ENCODE results near the gene MTRF1.
A peak's percentile ranks its signal among the peaks of the same experiment; 100 is the strongest.

Gene MTRF1, protein sequence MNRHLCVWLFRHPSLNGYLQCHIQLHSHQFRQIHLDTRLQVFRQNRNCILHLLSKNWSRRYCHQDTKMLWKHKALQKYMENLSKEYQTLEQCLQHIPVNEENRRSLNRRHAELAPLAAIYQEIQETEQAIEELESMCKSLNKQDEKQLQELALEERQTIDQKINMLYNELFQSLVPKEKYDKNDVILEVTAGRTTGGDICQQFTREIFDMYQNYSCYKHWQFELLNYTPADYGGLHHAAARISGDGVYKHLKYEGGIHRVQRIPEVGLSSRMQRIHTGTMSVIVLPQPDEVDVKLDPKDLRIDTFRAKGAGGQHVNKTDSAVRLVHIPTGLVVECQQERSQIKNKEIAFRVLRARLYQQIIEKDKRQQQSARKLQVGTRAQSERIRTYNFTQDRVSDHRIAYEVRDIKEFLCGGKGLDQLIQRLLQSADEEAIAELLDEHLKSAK

DNA sequence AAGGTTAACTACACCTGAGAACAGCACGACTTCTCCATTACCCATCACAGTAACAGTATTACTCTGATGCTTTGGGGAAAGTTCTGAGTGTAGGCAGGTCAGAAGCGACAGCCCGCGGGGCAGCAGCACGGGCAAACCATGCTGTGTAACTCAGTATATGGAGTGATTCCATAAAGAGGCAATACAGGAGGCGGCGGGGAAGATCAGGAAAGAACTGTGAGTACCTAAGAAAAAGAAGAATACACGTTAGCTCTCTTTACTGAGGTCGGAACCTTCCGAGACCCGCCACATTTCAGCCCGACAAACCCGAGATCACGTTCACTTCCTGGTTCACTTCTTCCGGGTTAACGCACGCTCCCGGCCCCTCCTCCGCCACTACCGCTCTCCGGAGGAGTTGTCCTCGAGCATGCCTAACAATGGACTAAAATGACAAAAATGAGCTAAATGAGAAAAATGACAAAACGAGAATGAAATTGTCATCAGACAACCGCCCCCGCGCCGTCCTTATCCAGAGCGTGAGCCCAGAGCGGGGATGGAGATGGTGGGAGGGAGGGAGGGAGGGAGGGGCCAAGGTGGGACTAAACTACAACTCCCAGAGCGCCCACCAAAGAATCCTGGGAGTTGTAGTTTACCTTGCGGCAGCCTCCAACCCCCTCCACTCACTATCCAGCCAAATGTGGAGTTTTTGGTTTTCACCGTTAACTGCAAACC lies at the start of gene MTRF1:
MTRF1 (minus strand) TSS at position 316 of the 711 bp plus-strand sequence. CDS start 2,669 bp downstream, outside the sequence.
- DNase-seq (ENCODE audit: low read depth in 2 of 2, low spot score in 1 of 2) = peak; percentile 45 to 57

DNA sequence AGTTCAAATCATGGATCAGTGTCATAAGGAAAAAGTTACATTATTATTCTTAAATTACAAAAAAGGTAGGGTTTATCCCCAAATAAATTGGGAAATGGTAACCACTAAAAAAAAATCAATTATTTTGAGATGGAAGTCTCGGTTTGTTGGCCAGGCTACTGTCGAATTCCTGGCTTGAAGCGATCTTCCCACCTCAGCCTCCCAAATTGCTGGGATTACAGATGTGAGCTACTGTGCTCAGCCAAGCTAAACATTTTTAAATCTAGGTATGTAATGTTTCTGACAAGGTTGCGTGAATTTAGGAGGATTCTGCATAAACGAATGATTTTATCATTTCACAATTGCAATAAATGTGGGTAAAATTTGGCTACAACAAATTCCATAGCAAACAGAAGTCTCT lies 49.7 kb upstream of the MTRF1 start:
- DNase-seq (ENCODE audit: low read depth in 2 of 2, low spot score in 1 of 2) = no peak

DNA sequence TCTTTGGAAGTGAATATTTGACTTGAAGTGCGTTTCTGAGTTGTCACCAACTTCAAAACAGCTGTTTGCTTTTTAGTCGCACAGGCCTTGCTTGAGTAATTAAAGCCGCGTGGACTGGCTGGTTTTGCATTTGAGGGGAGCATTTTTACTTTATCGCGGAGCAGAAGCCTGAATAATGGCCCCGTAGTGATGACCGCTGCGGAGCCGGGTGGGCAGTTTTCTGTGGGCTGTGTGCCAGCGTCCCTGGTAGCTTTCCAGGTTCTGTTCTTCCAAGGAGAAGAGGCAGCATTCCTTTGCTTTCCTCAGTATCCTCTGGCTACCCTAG lies 48.8 kb upstream of the MTRF1 start:
- no peak for DNase-seq (ENCODE audit: low read depth in 2 of 2, low spot score in 1 of 2)

DNA sequence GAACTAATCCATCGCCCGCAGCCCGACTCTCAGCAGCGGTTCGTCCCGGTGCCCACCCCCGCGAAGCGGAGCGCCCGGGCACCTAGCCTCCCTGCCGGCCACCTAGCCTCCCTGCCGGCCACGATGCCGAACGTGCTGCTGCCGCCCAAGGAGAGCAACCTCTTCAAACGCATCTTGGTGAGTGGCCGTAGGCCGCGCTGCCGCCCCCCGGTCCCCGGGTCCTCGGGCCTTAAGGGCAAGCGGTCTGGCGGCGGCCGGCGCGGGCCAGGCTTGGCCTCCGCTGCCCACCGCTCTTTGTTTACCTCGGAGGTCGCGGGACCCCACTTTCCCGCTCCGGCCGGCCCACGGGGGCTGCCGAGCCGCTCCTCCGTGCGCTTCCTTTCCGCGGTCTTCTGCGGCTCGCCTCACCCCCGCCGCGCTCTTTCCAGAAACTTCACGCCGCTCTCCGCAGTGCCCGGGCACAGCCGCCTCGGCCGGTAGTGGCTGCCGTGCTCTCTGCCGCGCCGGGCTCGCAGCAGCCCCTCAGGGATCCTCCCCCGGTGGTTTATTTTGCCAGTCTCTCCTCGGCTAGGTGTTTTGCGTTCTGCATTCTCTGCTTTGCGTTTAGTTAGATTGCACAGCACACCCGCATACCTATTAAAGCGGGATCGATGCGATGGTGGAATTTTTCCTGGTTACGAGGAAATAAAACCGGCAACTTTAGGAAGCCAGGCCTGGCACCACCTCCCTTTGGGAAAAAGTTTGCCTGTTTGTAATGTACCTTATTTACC lies 48.2 kb upstream of the MTRF1 start:
- peak; percentile 18 to 20 for DNase-seq (ENCODE audit: low read depth in 2 of 2, low spot score in 1 of 2)

DNA sequence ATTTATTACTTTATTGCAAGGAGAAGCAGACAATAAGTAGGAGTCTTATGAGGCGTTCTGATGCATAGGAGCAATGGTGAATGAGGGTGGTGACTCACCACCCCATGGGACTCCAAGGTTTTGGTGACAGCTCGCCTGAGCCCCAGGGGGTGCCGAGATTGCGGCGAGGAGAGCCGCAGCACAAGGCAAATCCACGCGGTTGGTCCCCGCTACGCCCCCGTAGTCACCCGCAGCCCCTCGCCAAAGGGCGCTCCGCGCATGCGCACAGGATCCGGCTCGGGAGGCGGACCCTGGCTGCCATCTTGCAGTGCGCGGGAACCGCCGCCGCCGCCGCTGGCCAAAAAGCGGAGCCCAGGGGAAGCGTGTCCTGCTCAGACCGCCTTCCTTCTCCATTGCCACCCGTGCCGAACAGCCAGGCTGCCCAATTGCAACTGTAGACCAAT lies 47.6 kb upstream of the MTRF1 start, which contains the start of gene NAA16:
NAA16 (plus strand) TSS at position 305 of the 443 bp plus-strand sequence. CDS start 262 bp downstream, outside the sequence.
- DNase-seq (ENCODE audit: low read depth in 2 of 2, low spot score in 1 of 2) = peak; percentile 88 to 92

DNA sequence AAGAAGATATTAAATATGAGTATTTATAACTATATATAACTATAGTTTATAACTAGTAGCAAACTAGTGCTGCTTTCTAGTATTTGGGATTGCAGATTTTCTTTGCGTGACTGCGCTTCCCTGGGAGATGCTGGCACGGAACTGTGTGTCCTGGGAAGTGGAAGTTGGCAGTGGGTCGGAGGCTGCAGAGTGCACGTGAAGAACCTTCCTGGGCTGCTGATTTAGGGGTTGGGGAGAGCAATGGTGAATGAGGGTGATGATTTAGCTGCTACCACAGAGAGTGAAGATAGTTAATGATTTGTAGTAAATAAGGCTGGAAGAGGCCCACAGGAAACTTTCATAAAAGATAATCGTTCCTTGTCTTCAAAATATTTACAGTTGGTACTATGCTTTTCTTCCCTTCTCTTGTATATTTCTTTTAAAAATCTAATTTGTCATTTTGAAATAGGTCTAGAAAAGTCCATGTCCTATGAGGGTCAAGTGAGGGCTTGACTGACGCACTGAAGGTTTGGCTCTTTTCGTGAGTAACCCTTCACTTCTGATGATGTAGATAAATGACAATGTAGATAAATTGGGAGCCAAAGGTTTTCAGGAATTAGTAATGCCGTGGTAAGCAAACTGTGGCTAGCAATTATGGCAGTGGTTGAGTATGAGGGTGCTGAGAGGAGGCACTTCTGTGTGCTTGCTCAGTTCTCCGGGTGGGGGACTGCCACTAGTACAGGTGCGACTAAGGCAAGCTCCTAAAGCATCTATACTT lies 44.7 kb upstream of the MTRF1 start:
- DNase-seq (ENCODE audit: low read depth in 2 of 2, low spot score in 1 of 2) = no peak

DNA sequence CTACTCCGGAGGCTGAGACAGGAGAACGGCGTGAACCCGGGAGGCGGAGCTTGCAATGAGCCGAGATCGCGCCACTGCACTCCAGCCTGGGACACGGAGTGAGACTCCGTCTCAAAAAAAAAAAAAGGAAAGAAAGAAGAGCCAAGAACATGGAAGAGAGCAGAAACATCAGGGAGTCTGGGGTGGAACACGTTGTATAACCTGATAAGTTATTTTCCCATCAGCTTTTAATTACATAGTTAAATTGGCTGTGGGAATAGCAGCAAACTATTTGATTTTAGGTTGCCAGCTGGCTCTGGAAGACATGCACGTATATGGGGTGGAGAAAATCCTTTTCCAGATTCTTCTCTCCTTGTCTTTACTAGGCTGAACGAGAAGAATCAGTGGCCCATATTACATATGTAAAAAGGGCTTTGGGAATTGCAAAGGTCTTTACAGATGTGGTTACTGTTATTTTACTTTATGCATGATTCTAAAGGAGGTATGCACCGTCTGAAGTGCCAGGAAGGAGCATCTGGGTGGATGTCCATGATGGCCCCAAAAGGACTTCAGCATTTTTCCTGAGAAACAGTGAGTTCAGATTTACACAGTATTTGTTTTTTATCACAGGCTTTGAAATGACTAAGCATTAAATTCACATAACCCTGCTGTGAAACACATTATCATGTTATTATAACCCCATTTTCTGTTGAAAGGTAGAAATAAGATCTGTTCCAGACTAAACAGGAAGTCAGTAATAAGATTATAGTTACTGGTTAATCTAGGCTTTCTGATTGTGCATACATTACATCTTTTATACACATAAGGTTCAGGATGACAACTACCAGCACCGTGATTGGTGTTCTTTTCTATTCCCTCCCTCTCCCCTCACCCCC lies 43.1 kb upstream of the MTRF1 start:
- DNase-seq (ENCODE audit: low read depth in 2 of 2, low spot score in 1 of 2) = no peak

DNA sequence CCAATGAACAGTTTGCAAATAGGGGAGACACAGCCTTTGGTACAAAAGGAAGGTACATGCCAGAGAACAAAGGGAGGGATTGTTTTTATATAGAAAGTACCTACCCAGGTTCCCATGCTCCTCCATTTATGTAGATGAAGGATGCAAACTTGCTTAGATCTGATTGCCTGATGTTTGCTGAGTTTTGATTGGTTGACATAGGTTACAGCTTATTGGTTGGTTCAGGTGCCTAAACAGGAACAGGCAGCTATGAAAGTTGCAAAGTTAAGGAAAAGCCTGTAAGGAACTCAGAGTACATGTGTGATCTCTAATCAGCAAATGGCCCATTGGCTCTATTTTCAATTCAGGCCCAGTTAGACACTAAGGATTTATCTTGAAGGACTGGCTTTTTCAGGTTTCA lies 41.2 kb upstream of the MTRF1 start:
- DNase-seq (ENCODE audit: low read depth in 2 of 2, low spot score in 1 of 2) = no peak

DNA sequence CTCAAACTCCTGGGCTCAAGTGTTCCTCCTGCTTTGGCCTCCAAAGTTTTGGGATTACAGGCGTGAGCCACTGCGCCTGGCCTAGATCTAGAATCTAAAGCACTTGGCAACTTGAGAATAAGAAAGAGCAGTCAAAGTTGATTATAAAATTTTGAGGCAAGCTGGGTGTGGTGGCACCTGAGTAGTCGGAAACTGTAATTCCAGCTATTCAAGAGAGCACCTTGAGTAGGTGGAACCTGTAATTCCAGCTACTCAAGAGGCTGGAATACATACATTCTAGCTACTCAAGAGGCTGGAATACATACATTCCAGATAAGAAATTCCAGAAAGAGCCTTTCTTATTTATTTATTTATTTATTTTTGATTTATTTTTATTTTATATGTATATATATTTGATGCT lies 39.4 kb upstream of the MTRF1 start:
- no peak for DNase-seq (ENCODE audit: low read depth in 2 of 2, low spot score in 1 of 2)

DNA sequence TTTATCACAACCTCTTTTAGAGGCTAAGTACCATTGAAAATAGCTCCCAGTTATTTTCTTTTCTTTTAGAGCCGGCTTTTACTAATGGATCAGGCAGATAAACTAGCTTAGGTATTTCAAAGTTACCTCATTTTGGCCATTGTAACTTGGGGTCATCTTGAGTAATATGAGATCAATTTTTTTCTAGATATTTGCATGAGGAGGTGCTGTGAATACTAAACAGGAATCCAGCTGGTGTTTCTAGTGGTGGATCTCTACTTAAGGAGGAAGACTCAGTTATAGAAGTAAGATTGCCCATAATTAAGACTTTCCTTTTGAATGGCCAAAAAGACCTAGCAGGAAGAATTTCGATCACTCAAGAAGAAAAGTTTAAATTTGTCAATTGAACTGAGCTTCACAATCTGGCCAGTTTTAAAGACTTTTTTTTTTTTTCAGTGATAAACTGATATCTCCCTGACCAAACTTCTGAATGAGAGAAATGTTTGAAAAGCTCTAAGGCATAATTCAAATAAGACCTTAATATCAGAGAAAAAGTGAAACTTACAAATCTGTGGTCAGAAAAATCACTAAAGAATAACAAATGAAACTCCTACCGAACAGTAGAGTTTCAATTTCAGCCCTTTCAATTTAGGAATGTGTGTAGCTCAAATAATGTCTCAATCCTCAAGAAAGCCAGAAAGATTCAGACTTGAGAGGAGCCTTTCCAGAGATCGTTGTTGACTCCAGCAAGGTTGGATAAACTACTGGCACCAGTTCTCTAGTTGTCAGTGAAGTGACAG lies 36.1 kb upstream of the MTRF1 start:
- DNase-seq (ENCODE audit: low read depth in 2 of 2, low spot score in 1 of 2) = no peak

DNA sequence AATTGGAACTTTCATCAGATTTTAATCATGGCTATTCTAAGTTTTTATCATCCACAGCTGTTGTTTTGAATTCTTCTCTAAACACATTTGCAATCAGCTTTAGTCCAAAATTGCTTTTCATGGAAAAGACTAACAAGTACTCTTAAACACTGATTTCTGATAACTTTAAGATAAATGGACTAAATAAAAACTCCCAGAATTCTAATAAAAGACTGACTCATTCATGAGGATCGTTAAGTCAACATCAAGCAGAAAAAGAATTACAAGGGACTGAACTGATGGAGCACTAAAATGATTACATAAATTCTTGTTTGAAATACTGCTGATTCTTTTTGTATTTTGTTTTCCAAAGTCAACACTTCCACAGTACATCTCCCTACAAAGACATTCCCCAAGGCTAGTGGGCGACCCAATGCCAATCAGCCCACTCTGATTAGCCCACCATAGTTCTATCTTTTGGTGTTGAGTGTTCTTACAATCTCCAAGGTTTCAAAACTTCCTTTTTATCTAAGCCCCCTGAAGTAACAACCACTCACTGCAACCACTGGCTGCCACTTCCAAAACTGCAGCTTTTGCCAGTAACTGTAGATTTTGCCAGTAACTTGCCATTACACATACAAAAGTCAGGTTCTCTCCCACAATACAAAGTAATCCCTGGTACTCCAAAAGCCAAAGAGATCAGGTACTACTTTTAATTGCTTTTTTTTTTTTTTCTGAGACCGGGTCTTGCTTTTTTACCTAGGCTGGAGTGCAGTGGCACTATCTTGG lies 33.7 kb upstream of the MTRF1 start:
- no peak for DNase-seq (ENCODE audit: low read depth in 2 of 2, low spot score in 1 of 2)

DNA sequence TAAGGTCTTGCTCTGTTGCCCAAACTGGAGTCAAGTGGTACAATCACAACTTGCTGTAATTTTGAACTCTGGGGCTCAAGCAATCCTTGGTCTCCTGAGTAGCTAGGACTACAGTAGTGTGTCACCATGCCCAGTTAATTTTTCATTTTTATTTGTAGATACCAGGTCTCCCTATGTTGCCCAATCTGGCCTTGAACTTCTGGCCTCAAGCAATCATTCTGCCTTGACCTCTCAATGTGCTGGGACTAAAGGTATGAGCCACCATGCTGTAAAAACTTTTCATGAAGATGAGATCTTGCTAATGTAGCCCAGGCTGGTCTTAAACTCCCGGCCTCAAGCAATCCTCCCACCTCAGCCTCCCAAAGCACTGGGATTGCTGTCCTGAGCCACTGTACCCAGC lies 32.6 kb upstream of the MTRF1 start:
- DNase-seq (ENCODE audit: low read depth in 2 of 2, low spot score in 1 of 2) = no peak

DNA sequence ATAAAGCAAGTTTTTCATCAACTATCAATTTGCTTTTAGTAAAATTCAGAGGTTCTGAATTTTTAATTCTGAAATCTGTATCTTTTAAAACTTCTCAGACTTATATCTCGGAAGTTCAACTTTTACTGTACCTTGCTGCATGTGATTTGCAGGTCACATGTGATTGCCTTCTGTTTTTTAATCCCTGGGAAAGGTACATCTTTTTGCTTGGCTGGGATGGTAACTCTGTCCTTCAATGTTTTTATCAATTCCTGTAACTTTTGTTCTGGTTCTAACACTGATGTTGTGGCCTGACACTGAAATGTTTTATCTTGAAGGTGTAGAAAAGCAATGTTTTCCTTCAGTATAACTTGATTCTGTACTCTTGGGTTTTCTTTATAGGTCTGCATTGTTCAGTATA lies 31.5 kb upstream of the MTRF1 start:
- no peak for DNase-seq (ENCODE audit: low read depth in 2 of 2, low spot score in 1 of 2)

DNA sequence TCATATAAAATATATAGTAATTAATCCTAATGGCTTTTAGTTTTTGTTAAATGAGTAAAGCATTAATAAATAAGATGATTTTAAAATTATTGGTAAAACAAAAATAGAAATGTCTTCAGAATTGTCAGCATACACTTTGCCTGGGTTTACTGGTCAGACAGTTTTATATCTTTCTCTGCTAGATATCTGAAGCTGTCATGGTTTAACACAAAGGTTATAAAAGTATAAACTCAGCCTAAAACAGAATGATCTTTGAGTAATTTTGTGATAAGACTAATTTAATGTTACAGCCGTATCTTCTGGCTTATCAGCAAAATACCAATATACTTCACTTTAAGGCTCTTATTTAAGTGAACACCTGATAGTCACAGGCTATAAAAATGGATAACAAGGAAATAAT lies 29.9 kb upstream of the MTRF1 start:
- DNase-seq (ENCODE audit: low read depth in 2 of 2, low spot score in 1 of 2) = no peak

DNA sequence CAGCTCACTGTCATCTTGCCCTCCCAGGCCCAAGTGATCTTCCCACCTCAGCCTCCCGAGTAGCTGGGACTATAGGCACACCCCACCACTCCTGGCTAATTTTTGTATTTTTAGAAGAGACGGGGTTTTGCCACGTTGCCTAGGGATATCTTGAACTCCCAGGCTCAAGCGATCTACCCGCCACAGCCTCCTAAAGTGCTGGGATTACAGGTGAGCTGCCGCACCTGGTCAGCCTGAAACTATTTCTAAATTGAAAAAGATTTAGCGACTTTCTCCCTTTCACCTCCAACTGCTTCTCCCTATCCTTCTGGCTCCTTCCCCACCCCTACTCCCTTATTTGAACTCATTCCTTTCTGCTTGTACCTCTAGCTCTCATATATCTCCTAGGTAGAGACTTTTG lies 27.9 kb upstream of the MTRF1 start:
- DNase-seq (ENCODE audit: low read depth in 2 of 2, low spot score in 1 of 2) = no peak

DNA sequence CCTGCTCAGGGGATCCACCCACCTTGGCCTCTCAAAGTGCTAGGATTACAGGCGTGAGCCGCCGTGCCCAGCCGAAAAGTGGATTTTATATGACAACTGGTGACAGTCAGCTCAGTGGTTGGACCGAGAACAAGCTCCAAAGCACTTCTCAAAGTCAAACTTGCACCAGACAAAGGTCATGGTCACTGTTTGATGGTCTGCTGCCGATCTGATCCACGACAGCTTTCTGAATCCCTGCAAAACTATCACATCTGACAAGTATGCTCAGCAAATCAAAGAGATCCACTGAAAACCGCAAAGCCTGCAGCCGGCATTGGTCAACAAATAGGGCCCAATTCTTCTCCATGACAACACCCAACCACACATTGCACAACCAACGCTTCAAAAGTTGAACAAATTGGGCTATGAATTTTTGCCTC lies 26.1 kb upstream of the MTRF1 start:
- DNase-seq (ENCODE audit: low read depth in 2 of 2, low spot score in 1 of 2) = no peak

DNA sequence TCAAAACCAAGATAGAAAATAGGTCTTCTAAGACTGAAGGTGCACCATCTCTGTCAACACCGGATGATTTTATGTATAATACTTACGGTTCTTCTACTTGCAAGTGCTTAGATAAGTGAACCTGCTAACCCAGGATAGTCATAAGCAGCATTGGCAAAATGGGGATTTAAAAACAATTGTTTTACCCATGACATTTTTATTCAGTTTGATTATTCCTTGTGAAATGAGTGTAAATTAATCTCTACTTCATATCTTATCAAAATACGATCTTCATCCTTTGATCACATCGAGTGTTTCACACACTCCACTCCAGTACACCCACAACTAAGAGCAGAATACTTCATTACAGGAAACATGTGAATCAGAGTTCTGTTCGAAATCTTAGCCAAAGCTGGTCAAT lies 23.0 kb upstream of the MTRF1 start:
- DNase-seq (ENCODE audit: low read depth in 2 of 2, low spot score in 1 of 2) = no peak

DNA sequence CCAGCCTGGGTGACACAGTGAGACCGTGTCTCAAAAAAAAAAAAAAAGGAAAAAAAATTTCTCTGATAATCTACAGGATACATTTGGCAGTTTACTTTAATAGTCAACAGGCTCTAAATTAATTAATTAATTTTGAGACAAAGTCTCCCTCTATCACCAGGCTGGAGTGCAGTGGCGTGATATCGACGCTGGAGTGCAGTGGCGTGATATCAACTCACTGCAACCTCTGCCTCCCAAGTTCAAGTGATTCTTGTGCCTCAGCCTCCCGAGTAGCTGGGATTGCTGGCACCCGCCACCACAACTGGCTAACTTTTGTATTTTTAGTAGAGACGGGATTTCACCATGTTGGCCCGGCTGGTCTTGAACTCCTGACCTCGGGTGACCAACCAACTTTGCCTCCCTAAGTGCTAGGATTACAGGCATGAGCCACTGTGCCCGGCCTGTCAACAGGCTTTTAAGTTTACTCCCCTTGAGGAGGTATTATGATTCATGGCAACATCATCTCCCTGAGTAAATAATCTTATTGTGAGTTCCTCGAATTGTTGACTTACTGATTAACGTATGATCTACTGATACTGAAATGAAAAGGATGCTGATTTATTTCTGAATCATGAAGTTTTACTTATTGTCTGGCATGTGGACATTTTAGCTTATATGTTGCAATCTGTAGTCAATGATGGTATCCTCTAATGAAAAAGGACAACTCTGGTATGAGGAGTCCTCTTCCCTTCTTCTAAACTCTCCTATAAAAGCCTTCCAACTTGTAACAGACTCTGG lies 21.3 kb upstream of the MTRF1 start:
- no peak for DNase-seq (ENCODE audit: low read depth in 2 of 2, low spot score in 1 of 2)
